CD14-positive monocyte (primary cell): ENCODE results near the gene MPC1L. TPM values are rescaled to one million over a fixed set of nuclear protein-coding genes. Genes with fewer than 3 reads are reported as not detected.

Experiments used
- DNase-seq, 3 donors: peaks; one replicate each; pipeline ENCODE4 v3.0.0-alpha.2; 2011 to 2022
- H2AFZ ChIP-seq: 2 replicates; pipeline ENCODE4 v1.6.0; 2012; ENCODE audit warnings: mild to moderate bottlenecking, low read depth, low read length, inconsistent platforms; ENCODE audit not compliant: insufficient read depth, poor library complexity, severe bottlenecking
- H3K27ac ChIP-seq, 2 donors: 1 replicate in 1 of 2; 2 replicates in 1 of 2; pipeline ENCODE4 v1.5.1; 2012 to 2013; ENCODE audit warnings: low read length in 2 of 2, control low read depth in 1 of 2, inconsistent platforms in 1 of 2, low read depth in 1 of 2, mild to moderate bottlenecking in 1 of 2
- H3K27me3 ChIP-seq, 2 donors: one replicate each; pipeline versions ENCODE4 v1.6.0 to v1.6.1; 2011 to 2013; ENCODE audit warnings: low read length in 2 of 2; ENCODE audit not compliant: control insufficient read depth in 2 of 2, insufficient read depth in 2 of 2
- H3K36me3 ChIP-seq, 2 donors: replicated peaks in 1 of 2; 1 replicate in 1 of 2; 2 replicates in 1 of 2; pipeline versions ENCODE4 v1.5.1 to v1.6.1; 2012 to 2013; ENCODE audit warnings: low read length in 2 of 2, control low read depth in 1 of 2, inconsistent platforms in 1 of 2, mild to moderate bottlenecking in 1 of 2; ENCODE audit not compliant: insufficient read depth in 2 of 2, control insufficient read depth in 1 of 2
- H3K4me1 ChIP-seq, 2 donors: 1 replicate in 1 of 2; 2 replicates in 1 of 2; pipeline versions ENCODE4 v1.5.1 to v1.6.1; 2012 to 2013; ENCODE audit warnings: low read length in 2 of 2, control low read depth in 1 of 2, inconsistent platforms in 1 of 2, mild to moderate bottlenecking in 1 of 2, moderate library complexity in 1 of 2; ENCODE audit not compliant: insufficient read depth in 2 of 2, control insufficient read depth in 1 of 2
- H3K4me2 ChIP-seq: replicated peaks from 2 replicates; pipeline ENCODE3; 2012; ENCODE audit warnings: low read length, moderate library complexity, mild to moderate bottlenecking; ENCODE audit not compliant: poor library complexity, severe bottlenecking; ENCODE audit errors: extremely low read depth
- H3K4me3 ChIP-seq, 3 experiments: fragments of 200-600 bp in 1 of 3; sonication (generic) in 1 of 3; replicated peaks in 1 of 3; 1 replicate in 2 of 3; 2 replicates in 1 of 3; pipeline ENCODE4 v1.5.1; 2011 to 2013; ENCODE audit warnings: low read length in 3 of 3, mild to moderate bottlenecking in 3 of 3, control low read depth in 2 of 3, low read depth in 2 of 3, inconsistent platforms in 1 of 3, moderate library complexity in 1 of 3
- H3K79me2 ChIP-seq: 2 replicates; pipeline ENCODE4 v1.6.0; 2012; ENCODE audit warnings: mild to moderate bottlenecking, control low read depth, inconsistent platforms, low read length, moderate library complexity; ENCODE audit not compliant: insufficient read depth
- H3K9ac ChIP-seq: 2 replicates; pipeline ENCODE4 v1.6.0; 2017; ENCODE audit warnings: low read length, mild to moderate bottlenecking; ENCODE audit not compliant: insufficient read depth, poor library complexity, severe bottlenecking
- H3K9me3 ChIP-seq, 2 donors: replicated peaks in 1 of 2; 1 replicate in 1 of 2; 2 replicates in 1 of 2; pipeline versions ENCODE4 v1.5.1 to v1.6.1; 2012 to 2013; ENCODE audit warnings: low read length in 2 of 2, control low read depth in 1 of 2; ENCODE audit not compliant: control insufficient read depth in 1 of 2, insufficient read depth in 1 of 2
- H4K20me1 ChIP-seq: 2 replicates; pipeline ENCODE4 v1.6.0; 2012; ENCODE audit warnings: mild to moderate bottlenecking, low read length, control low read depth, moderate library complexity; ENCODE audit not compliant: insufficient read depth
- H3K27ac Mint-ChIP-seq, 7 donors: one replicate each; pipeline ENCODE4 v1.8.0; 2020; ENCODE audit warnings: mild to moderate bottlenecking in 7 of 7, mixed read lengths in 7 of 7, moderate library complexity in 6 of 7, inconsistent platforms in 2 of 7
- H3K27me3 Mint-ChIP-seq, 3 donors: one replicate each; pipeline ENCODE4 v1.8.0; 2021 to 2022; ENCODE audit warnings: low read depth in 3 of 3, mild to moderate bottlenecking in 3 of 3, mixed read lengths in 3 of 3, moderate library complexity in 3 of 3, inconsistent platforms in 1 of 3
- H3K36me3 Mint-ChIP-seq, 2 donors: one replicate each; pipeline ENCODE4 v1.8.0; 2020; ENCODE audit warnings: mixed read lengths in 2 of 2, inconsistent platforms in 1 of 2, mild to moderate bottlenecking in 1 of 2
- H3K4me1 Mint-ChIP-seq: one replicate; pipeline ENCODE4 v1.8.0; 2020; ENCODE audit warnings: mild to moderate bottlenecking, mixed read lengths
- H3K4me3 Mint-ChIP-seq, 2 donors: one replicate each; pipeline ENCODE4 v1.8.0; 2020; ENCODE audit warnings: mild to moderate bottlenecking in 2 of 2, mixed read lengths in 2 of 2, moderate library complexity in 1 of 2
- H3K9me3 Mint-ChIP-seq, 7 donors: one replicate each; pipeline ENCODE4 v1.8.0; 2020 to 2022; ENCODE audit warnings: mixed read lengths in 7 of 7, mild to moderate bottlenecking in 6 of 7, moderate library complexity in 6 of 7, inconsistent platforms in 2 of 7
- CTCF ChIP-seq: fragments of 200-600 bp; IDR thresholded peaks from one replicate; pipeline ENCODE4 v1.8.0; 2022; ENCODE audit warnings: antibody characterized with exemption, mild to moderate bottlenecking
- WGBS: methylation state at CpG from one replicate; pipeline ENCODE4 v1.1.5; 2013; ENCODE audit warnings: missing lambda C conversion rate; ENCODE audit not compliant: insufficient coverage; 5-methylcytosine and 5-hydroxymethylcytosine counted together
- intact Hi-C, 2 donors: fragments of 100-400 bp; cut with micrococcal nuclease; formaldehyde crosslinking; loops; one replicate each; pipeline versions ENCODE4 v1.15.0 to v1.15.1; 2023
- polyA plus RNA-seq, 3 donors: library from polyadenylated mRNA; depleted of rRNA in 1 of 3; unstranded in 2 of 3; stranded (reverse) in 1 of 3; fragments of 300-500 nt in 2 of 3; fragments of >200 nt in 1 of 3; fragmentation: Illumina TruSeq in 2 of 3; gene quantifications; 1 replicate in 2 of 3; 2 replicates in 1 of 3; pipeline ENCODE4 v1.2.3, GENCODE V29; 2012 to 2021

The MPC1L gene
- polyA plus RNA-seq, 3 donors, result not detected

- WGBS, result 94% methylated on average over 28 of the region's 32 CpGs
- H3K36me3 ChIP-seq, result peaks cover 15 to 36% of the 10 kb centered on the region in 2 donors
- no peak overlapping the region for H3K4me3 ChIP-seq
- H3K4me3 Mint-ChIP-seq, result no peak overlapping the region
- no peak for DNase-seq
- no peak overlapping the region for H3K27ac ChIP-seq
- peaks cover 30% of the 10 kb centered on the region for H4K20me1 ChIP-seq
- H2AFZ ChIP-seq, result no peak overlapping the region
- H3K27me3 Mint-ChIP-seq, result peaks cover 0 to 31% (median 0%) of the 10 kb centered on the region in 3 donors
- H3K36me3 Mint-ChIP-seq, result peaks cover 16 to 36% of the 10 kb centered on the region in 2 donors
- no peaks in the 10 kb centered on the region for H3K79me2 ChIP-seq
- H3K27ac Mint-ChIP-seq, result peak overlapping the region in 2 of 7 donors; percentile 31 to 57
- intact Hi-C loops, result no loop called here
- H3K9ac ChIP-seq, result no peak overlapping the region
- peaks cover 7 to 16% of the 10 kb centered on the region in 2 donors for H3K9me3 ChIP-seq
- H3K4me1 Mint-ChIP-seq, result peaks cover 6% of the 10 kb centered on the region
- peaks cover 1 to 5% of the 10 kb centered on the region in 2 donors for H3K4me1 ChIP-seq
- H3K27me3 ChIP-seq, result peaks cover 0 to 2% of the 10 kb centered on the region in 2 donors
- H3K9me3 Mint-ChIP-seq, result peaks cover 0 to 24% (median 13%) of the 10 kb centered on the region in 7 donors
- no peak for TF ChIP-seq CTCF
- no peak overlapping the region for H3K4me2 ChIP-seq
Measured at GRCh38 chrX:40623665-40624064, 437 bp downstream of the MPC1L start.

GRCh38 chrX:40625294-40625693 is 2.1 kb downstream of the MPC1L start:
- no peak overlapping the region for H3K27ac ChIP-seq
- no peak overlapping the region for H3K4me3 ChIP-seq
- no peak for TF ChIP-seq CTCF
- Mint-ChIP-seq H3K27me3 (peaks cover 0 to 29% (median 2%) of the 10 kb centered on the region in 3 donors), H3K27ac (no peak overlapping the region), H3K4me3 (no peak overlapping the region), H3K9me3 (peaks cover 0 to 24% (median 13%) of the 10 kb centered on the region in 7 donors), H3K36me3 (peaks cover 19 to 53% of the 10 kb centered on the region in 2 donors), H3K4me1 (peaks cover 8% of the 10 kb centered on the region)
- no peak overlapping the region for H3K9ac ChIP-seq
- peaks cover 0 to 2% of the 10 kb centered on the region in 2 donors for H3K27me3 ChIP-seq
- peaks cover 8 to 12% of the 10 kb centered on the region in 2 donors for H3K4me1 ChIP-seq
- H4K20me1 ChIP-seq, result peaks cover 46% of the 10 kb centered on the region
- H3K4me2 ChIP-seq, result no peak overlapping the region
- no peak for DNase-seq
- intact Hi-C loops, result no loop called here
- H2AFZ ChIP-seq, result no peak overlapping the region
- peaks cover 28 to 52% of the 10 kb centered on the region in 2 donors for H3K36me3 ChIP-seq
- H3K79me2 ChIP-seq, result no peaks in the 10 kb centered on the region
- WGBS, result no CpG with 5 or more reads among the region's 4 CpGs
- H3K9me3 ChIP-seq, result peaks cover 7 to 16% of the 10 kb centered on the region in 2 donors
